ENCODE measurements around the gene VWF.

Gene VWF

DNA sequence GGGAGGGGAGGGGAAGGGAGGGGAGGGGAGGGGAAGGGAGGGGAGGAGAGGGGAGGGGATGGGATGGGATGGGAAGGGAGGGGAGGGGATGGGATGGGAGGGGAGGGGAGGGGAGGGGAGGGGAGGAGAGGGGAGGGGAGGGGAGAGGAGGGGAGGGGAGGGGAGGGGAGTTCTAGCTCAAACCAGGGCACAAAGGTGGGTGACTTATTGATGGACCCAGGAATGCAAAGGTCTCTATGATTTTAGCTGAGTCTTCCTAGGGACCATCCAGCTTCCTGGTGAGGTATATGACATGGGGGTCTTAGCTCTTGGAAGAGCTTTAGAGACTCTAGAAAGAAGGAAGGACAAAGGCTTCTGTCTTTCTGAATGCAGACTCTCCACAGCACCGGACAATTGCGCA lies 221.7 kb downstream of the VWF start:
- Histone ChIP-seq H3K27ac (ENCODE audit: low read depth, low read length) (no peak overlapping the region), H3K4me1 (ENCODE audit: control insufficient read depth, insufficient read depth, low read length, unreplicated experiment) (no peaks in the 10 kb centered on the region), H3K4me3 (ENCODE audit: low read depth, low read length) (no peak overlapping the region), H3K79me2 (ENCODE audit: control insufficient read depth, insufficient read depth, low read length, unreplicated experiment) (no peaks in the 10 kb centered on the region), H3K27me3 (ENCODE audit: insufficient read depth, low read length) (no peaks in the 10 kb centered on the region), H2AFZ (ENCODE audit: low read length, unreplicated experiment) (no peak overlapping the region), H3K36me3 (ENCODE audit: insufficient read depth, low read length) (no peaks in the 10 kb centered on the region)

- H3K79me2 ChIP-seq (ENCODE audit: control insufficient read depth, insufficient read depth, low read length, unreplicated experiment): no peaks in the 10 kb centered on the region
- no peak overlapping the region for H2AFZ ChIP-seq (ENCODE audit: low read length, unreplicated experiment)
- H3K36me3 ChIP-seq (ENCODE audit: insufficient read depth, low read length): no peaks in the 10 kb centered on the region
- no peaks in the 10 kb centered on the region for H3K27me3 ChIP-seq (ENCODE audit: insufficient read depth, low read length)
- H3K4me1 ChIP-seq (ENCODE audit: control insufficient read depth, insufficient read depth, low read length, unreplicated experiment): no peaks in the 10 kb centered on the region
- no peak overlapping the region for H3K27ac ChIP-seq (ENCODE audit: low read depth, low read length)
- H3K4me3 ChIP-seq (ENCODE audit: low read depth, low read length): no peak overlapping the region
Measured at GRCh38 chr12:5901416-5901815, 223.1 kb downstream of the VWF start.

DNA sequence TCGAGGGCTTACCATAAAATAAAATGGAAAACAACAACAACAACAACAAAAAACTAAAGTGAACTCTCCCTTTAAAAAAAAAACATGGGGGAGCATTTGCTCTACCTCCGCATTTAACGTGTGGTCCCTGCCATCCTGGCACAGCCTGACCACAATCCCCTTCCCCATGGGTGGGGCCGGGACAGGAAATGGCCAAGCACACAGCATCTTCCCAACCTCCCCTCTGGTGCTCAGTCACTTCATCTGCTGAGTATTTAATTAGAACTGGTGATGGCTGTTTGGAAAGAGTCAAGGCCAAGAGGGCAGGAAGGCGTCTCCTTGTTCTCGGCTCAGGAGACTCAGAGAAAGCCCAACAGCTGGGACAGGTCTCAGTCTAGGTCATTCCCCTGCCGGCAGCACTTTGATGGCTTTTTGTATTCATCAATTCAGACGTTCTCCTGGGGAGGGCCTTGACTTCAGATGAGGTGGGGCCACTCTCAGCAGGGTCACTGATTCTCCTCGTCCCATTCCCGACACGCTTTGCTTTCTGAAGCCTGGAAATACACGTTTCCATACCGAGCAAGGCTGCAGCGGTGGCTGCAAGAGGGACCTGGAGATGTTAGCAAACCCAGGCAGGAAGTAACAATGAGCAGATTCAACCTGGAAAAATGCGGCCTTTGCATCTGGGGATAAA lies 223.8 kb downstream of the VWF start:
- no peaks in the 10 kb centered on the region for H3K27me3 ChIP-seq (ENCODE audit: insufficient read depth, low read length)
- no peak overlapping the region for H2AFZ ChIP-seq (ENCODE audit: low read length, unreplicated experiment)
- no peaks in the 10 kb centered on the region for H3K4me1 ChIP-seq (ENCODE audit: control insufficient read depth, insufficient read depth, low read length, unreplicated experiment)
- no peak overlapping the region for H3K27ac ChIP-seq (ENCODE audit: low read depth, low read length)
- no peaks in the 10 kb centered on the region for H3K36me3 ChIP-seq (ENCODE audit: insufficient read depth, low read length)
- no peaks in the 10 kb centered on the region for H3K79me2 ChIP-seq (ENCODE audit: control insufficient read depth, insufficient read depth, low read length, unreplicated experiment)
- no peak overlapping the region for H3K4me3 ChIP-seq (ENCODE audit: low read depth, low read length)

DNA sequence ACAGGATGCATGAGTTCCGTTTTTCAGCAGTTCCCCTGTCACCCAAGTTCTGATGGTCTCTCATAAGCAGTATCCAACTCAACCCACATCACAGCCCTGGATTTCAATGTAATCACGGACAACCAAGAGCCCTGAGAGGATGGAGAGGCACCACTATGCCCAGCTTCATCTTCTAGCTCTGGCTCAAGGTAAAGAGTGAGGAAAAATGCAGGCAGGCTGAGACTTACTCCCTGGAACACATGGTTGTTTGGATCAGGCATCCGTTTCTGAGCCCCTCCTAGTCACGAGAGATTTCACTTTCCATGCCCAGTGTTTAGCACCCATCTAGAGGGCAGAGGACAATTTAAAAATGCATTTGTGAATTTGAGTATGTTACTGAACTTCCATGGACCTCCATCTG lies 224.4 kb downstream of the VWF start:
- Histone ChIP-seq H3K79me2 (ENCODE audit: control insufficient read depth, insufficient read depth, low read length, unreplicated experiment) (no peaks in the 10 kb centered on the region), H3K27ac (ENCODE audit: low read depth, low read length) (no peak overlapping the region), H2AFZ (ENCODE audit: low read length, unreplicated experiment) (no peak overlapping the region), H3K4me1 (ENCODE audit: control insufficient read depth, insufficient read depth, low read length, unreplicated experiment) (no peaks in the 10 kb centered on the region), H3K4me3 (ENCODE audit: low read depth, low read length) (no peak overlapping the region), H3K27me3 (ENCODE audit: insufficient read depth, low read length) (no peaks in the 10 kb centered on the region), H3K36me3 (ENCODE audit: insufficient read depth, low read length) (no peaks in the 10 kb centered on the region)

GRCh38 chr12:5899675-5900074 lies 224.8 kb downstream of the VWF start:
- Histone ChIP-seq H3K4me3 (ENCODE audit: low read depth, low read length) (no peak overlapping the region), H3K27ac (ENCODE audit: low read depth, low read length) (no peak overlapping the region), H3K79me2 (ENCODE audit: control insufficient read depth, insufficient read depth, low read length, unreplicated experiment) (no peaks in the 10 kb centered on the region), H3K36me3 (ENCODE audit: insufficient read depth, low read length) (no peaks in the 10 kb centered on the region), H3K4me1 (ENCODE audit: control insufficient read depth, insufficient read depth, low read length, unreplicated experiment) (no peaks in the 10 kb centered on the region), H2AFZ (ENCODE audit: low read length, unreplicated experiment) (no peak overlapping the region), H3K27me3 (ENCODE audit: insufficient read depth, low read length) (no peaks in the 10 kb centered on the region)

DNA sequence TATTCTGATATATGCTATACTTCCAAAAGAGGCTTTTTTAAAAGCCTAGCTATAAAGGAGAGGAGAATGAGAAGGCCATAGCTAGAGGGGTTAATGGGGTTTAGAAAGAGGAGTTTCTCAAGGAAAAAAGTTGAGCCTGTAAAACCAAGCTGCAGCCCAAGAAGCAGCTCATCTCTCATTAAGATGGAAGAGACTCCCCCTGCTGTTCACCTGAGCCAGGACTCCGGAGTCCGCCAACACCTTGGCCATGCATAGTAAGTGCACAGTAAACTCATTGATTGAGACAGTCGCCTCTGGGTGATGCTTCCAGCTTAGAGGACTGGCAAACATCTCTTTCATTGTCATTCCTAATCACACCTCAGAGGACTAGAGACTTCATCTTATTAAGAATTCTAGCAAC lies 225.6 kb downstream of the VWF start:
- no peak overlapping the region for H2AFZ ChIP-seq (ENCODE audit: low read length, unreplicated experiment)
- no peak overlapping the region for H3K27ac ChIP-seq (ENCODE audit: low read depth, low read length)
- no peaks in the 10 kb centered on the region for H3K27me3 ChIP-seq (ENCODE audit: insufficient read depth, low read length)
- no peaks in the 10 kb centered on the region for H3K4me1 ChIP-seq (ENCODE audit: control insufficient read depth, insufficient read depth, low read length, unreplicated experiment)
- no peak overlapping the region for H3K4me3 ChIP-seq (ENCODE audit: low read depth, low read length)
- no peaks in the 10 kb centered on the region for H3K36me3 ChIP-seq (ENCODE audit: insufficient read depth, low read length)
- no peaks in the 10 kb centered on the region for H3K79me2 ChIP-seq (ENCODE audit: control insufficient read depth, insufficient read depth, low read length, unreplicated experiment)

Data from ACC112 (cell line).